ENCODE results near the gene PFN4.
"Not testable (repeated sequence)": the region's sequence is repeated elsewhere in the genome, so short reads cannot be mapped to it uniquely, and the experiment has no call there.

PFN4 gene

GRCh38 chr2:24115057-24115456 lies 8.1 kb downstream of the PFN4 start:
- WGBS (ENCODE audit: insufficient coverage, insufficient read length): no CpG with 5 or more reads among the region's 2 CpGs
- no peaks in the 10 kb centered on the region for H3K4me1 ChIP-seq (ENCODE audit: control insufficient read depth, insufficient read depth, low read length)
- no peaks in the 10 kb centered on the region for H3K9me3 ChIP-seq (ENCODE audit: control insufficient read depth, insufficient read depth, low read length)
- H3K27ac ChIP-seq (ENCODE audit: low read length): no peak overlapping the region
- no peaks in the 10 kb centered on the region for H3K27me3 ChIP-seq (ENCODE audit: control insufficient read depth, insufficient read depth, low read length)
- no peak for DNase-seq (ENCODE audit: low read depth, low spot score)
- H3K4me3 ChIP-seq (ENCODE audit: low read length): no peak overlapping the region
- no peaks in the 10 kb centered on the region for H3K36me3 ChIP-seq (ENCODE audit: control insufficient read depth, insufficient read depth, low read length)

GRCh38 chr2:24111407-24111901 lies 11.7 kb downstream of the PFN4 start:
- Histone ChIP-seq H3K4me1 (ENCODE audit: control insufficient read depth, insufficient read depth, low read length) (no peaks in the 10 kb centered on the region), H3K27me3 (ENCODE audit: control insufficient read depth, insufficient read depth, low read length) (no peaks in the 10 kb centered on the region), H3K4me3 (ENCODE audit: low read length) (no peak overlapping the region), H3K9me3 (ENCODE audit: control insufficient read depth, insufficient read depth, low read length) (no peaks in the 10 kb centered on the region), H3K36me3 (ENCODE audit: control insufficient read depth, insufficient read depth, low read length) (no peaks in the 10 kb centered on the region), H3K27ac (ENCODE audit: low read length) (no peak overlapping the region)
- WGBS (ENCODE audit: insufficient coverage, insufficient read length): no CpG with 5 or more reads among the region's 2 CpGs
- no peak for DNase-seq (ENCODE audit: low read depth, low spot score)

- Histone ChIP-seq H3K9me3 (ENCODE audit: control insufficient read depth, insufficient read depth, low read length) (no peaks in the 10 kb centered on the region), H3K27ac (ENCODE audit: low read length) (no peak overlapping the region), H3K4me1 (ENCODE audit: control insufficient read depth, insufficient read depth, low read length) (no peaks in the 10 kb centered on the region), H3K4me3 (ENCODE audit: low read length) (no peak overlapping the region), H3K27me3 (ENCODE audit: control insufficient read depth, insufficient read depth, low read length) (no peaks in the 10 kb centered on the region), H3K36me3 (ENCODE audit: control insufficient read depth, insufficient read depth, low read length) (no peaks in the 10 kb centered on the region)
- no CpG with 5 or more reads among the region's 7 CpGs for WGBS (ENCODE audit: insufficient coverage, insufficient read length)
- no peak for DNase-seq (ENCODE audit: low read depth, low spot score)
Measured at GRCh38 chr2:24110660-24111303, 12.4 kb downstream of the PFN4 start.

- not testable (repeated sequence) for H3K4me3 ChIP-seq (ENCODE audit: low read length); H3K9me3 ChIP-seq (ENCODE audit: control insufficient read depth, insufficient read depth, low read length); H3K27me3 ChIP-seq (ENCODE audit: control insufficient read depth, insufficient read depth, low read length); H3K4me1 ChIP-seq (ENCODE audit: control insufficient read depth, insufficient read depth, low read length); DNase-seq (ENCODE audit: low read depth, low spot score); H3K36me3 ChIP-seq (ENCODE audit: control insufficient read depth, insufficient read depth, low read length); H3K27ac ChIP-seq (ENCODE audit: low read length)
- no CpG with 5 or more reads among the region's 1 CpG for WGBS (ENCODE audit: insufficient coverage, insufficient read length)
Measured at GRCh38 chr2:24109431-24109830, 13.7 kb downstream of the PFN4 start.

GRCh38 chr2:24107336-24107735 lies 15.8 kb downstream of the PFN4 start:
- H3K27me3 ChIP-seq (ENCODE audit: control insufficient read depth, insufficient read depth, low read length): no peaks in the 10 kb centered on the region

GRCh38 chr2:24106786-24107185 lies 16.3 kb downstream of the PFN4 start:
- DNase-seq (ENCODE audit: low read depth, low spot score): no peak
- H3K27ac ChIP-seq (ENCODE audit: low read length): no peak overlapping the region
- H3K4me3 ChIP-seq (ENCODE audit: low read length): no peak overlapping the region
- no peaks in the 10 kb centered on the region for H3K27me3 ChIP-seq (ENCODE audit: control insufficient read depth, insufficient read depth, low read length)
- no peaks in the 10 kb centered on the region for H3K36me3 ChIP-seq (ENCODE audit: control insufficient read depth, insufficient read depth, low read length)
- no peaks in the 10 kb centered on the region for H3K4me1 ChIP-seq (ENCODE audit: control insufficient read depth, insufficient read depth, low read length)
- no peaks in the 10 kb centered on the region for H3K9me3 ChIP-seq (ENCODE audit: control insufficient read depth, insufficient read depth, low read length)

More at GRCh38 chr2:24107336-24107735, 15.8 kb downstream of the PFN4 start:
- Histone ChIP-seq H3K9me3 (ENCODE audit: control insufficient read depth, insufficient read depth, low read length) (no peaks in the 10 kb centered on the region), H3K36me3 (ENCODE audit: control insufficient read depth, insufficient read depth, low read length) (no peaks in the 10 kb centered on the region), H3K4me1 (ENCODE audit: control insufficient read depth, insufficient read depth, low read length) (no peaks in the 10 kb centered on the region), H3K27ac (ENCODE audit: low read length) (no peak overlapping the region), H3K4me3 (ENCODE audit: low read length) (no peak overlapping the region)
- DNase-seq (ENCODE audit: low read depth, low spot score): no peak
- WGBS (ENCODE audit: insufficient coverage, insufficient read length): no CpG with 5 or more reads among the region's 1 CpG

GRCh38 chr2:24105816-24106215 lies 17.3 kb downstream of the PFN4 start:
- H3K9me3 ChIP-seq (ENCODE audit: control insufficient read depth, insufficient read depth, low read length): no peaks in the 10 kb centered on the region
- no peaks in the 10 kb centered on the region for H3K4me1 ChIP-seq (ENCODE audit: control insufficient read depth, insufficient read depth, low read length)
- no peak for DNase-seq (ENCODE audit: low read depth, low spot score)
- H3K36me3 ChIP-seq (ENCODE audit: control insufficient read depth, insufficient read depth, low read length): no peaks in the 10 kb centered on the region
- no peak overlapping the region for H3K27ac ChIP-seq (ENCODE audit: low read length)
- no CpG with 5 or more reads among the region's 2 CpGs for WGBS (ENCODE audit: insufficient coverage, insufficient read length)
- H3K27me3 ChIP-seq (ENCODE audit: control insufficient read depth, insufficient read depth, low read length): no peaks in the 10 kb centered on the region
- no peak overlapping the region for H3K4me3 ChIP-seq (ENCODE audit: low read length)

GRCh38 chr2:24104906-24105305 lies 18.2 kb downstream of the PFN4 start:
- H3K27ac ChIP-seq (ENCODE audit: low read length): no peak overlapping the region
- no peaks in the 10 kb centered on the region for H3K9me3 ChIP-seq (ENCODE audit: control insufficient read depth, insufficient read depth, low read length)
- WGBS (ENCODE audit: insufficient coverage, insufficient read length): no CpG with 5 or more reads among the region's 4 CpGs
- H3K27me3 ChIP-seq (ENCODE audit: control insufficient read depth, insufficient read depth, low read length): no peaks in the 10 kb centered on the region
- H3K4me1 ChIP-seq (ENCODE audit: control insufficient read depth, insufficient read depth, low read length): no peaks in the 10 kb centered on the region
- no peak overlapping the region for H3K4me3 ChIP-seq (ENCODE audit: low read length)
- no peaks in the 10 kb centered on the region for H3K36me3 ChIP-seq (ENCODE audit: control insufficient read depth, insufficient read depth, low read length)
- DNase-seq (ENCODE audit: low read depth, low spot score): no peak

GRCh38 chr2:24104110-24104650 lies 19.0 kb downstream of the PFN4 start:
- Histone ChIP-seq H3K27ac (ENCODE audit: low read length) (no peak overlapping the region), H3K9me3 (ENCODE audit: control insufficient read depth, insufficient read depth, low read length) (no peaks in the 10 kb centered on the region), H3K4me1 (ENCODE audit: control insufficient read depth, insufficient read depth, low read length) (no peaks in the 10 kb centered on the region), H3K27me3 (ENCODE audit: control insufficient read depth, insufficient read depth, low read length) (no peaks in the 10 kb centered on the region), H3K4me3 (ENCODE audit: low read length) (no peak overlapping the region), H3K36me3 (ENCODE audit: control insufficient read depth, insufficient read depth, low read length) (no peaks in the 10 kb centered on the region)
- WGBS (ENCODE audit: insufficient coverage, insufficient read length): no CpG with 5 or more reads among the region's 8 CpGs
- DNase-seq (ENCODE audit: low read depth, low spot score): no peak

GRCh38 chr2:24102677-24103076 lies 20.5 kb downstream of the PFN4 start:
- no peak for DNase-seq (ENCODE audit: low read depth, low spot score)
- H3K4me3 ChIP-seq (ENCODE audit: low read length): no peak overlapping the region
- H3K4me1 ChIP-seq (ENCODE audit: control insufficient read depth, insufficient read depth, low read length): no peaks in the 10 kb centered on the region
- no peak overlapping the region for H3K27ac ChIP-seq (ENCODE audit: low read length)
- H3K9me3 ChIP-seq (ENCODE audit: control insufficient read depth, insufficient read depth, low read length): no peaks in the 10 kb centered on the region
- H3K27me3 ChIP-seq (ENCODE audit: control insufficient read depth, insufficient read depth, low read length): no peaks in the 10 kb centered on the region
- H3K36me3 ChIP-seq (ENCODE audit: control insufficient read depth, insufficient read depth, low read length): no peaks in the 10 kb centered on the region
- no CpG with 5 or more reads among the region's 1 CpG for WGBS (ENCODE audit: insufficient coverage, insufficient read length)

- Histone ChIP-seq H3K4me1 (ENCODE audit: control insufficient read depth, insufficient read depth, low read length) (no peaks in the 10 kb centered on the region), H3K4me3 (ENCODE audit: low read length) (no peak overlapping the region), H3K9me3 (ENCODE audit: control insufficient read depth, insufficient read depth, low read length) (no peaks in the 10 kb centered on the region), H3K27me3 (ENCODE audit: control insufficient read depth, insufficient read depth, low read length) (no peaks in the 10 kb centered on the region), H3K27ac (ENCODE audit: low read length) (no peak overlapping the region), H3K36me3 (ENCODE audit: control insufficient read depth, insufficient read depth, low read length) (no peaks in the 10 kb centered on the region)
- DNase-seq (ENCODE audit: low read depth, low spot score): no peak
- no CpG with 5 or more reads among the region's 2 CpGs for WGBS (ENCODE audit: insufficient coverage, insufficient read length)
Measured at GRCh38 chr2:24101992-24102391, 21.1 kb downstream of the PFN4 start.
